ENCODE data around the gene SLC25A1.

Gene SLC25A1

GRCh38 chr22:19178065-19178656 is 375 bp downstream of the SLC25A1 start:
- no peak for DNase-seq (ENCODE audit: low read depth)
- in situ Hi-C loops (cut with HindIII; ENCODE audit: low sequenced_read_pairs): no loop called here
- H3K4me3 ChIP-seq (ENCODE audit: low read depth, low read length): peak overlapping the region; percentile 80
- TF ChIP-seq CTCF (IDR thresholded peaks at IDR 0.05; ENCODE audit: low read depth, low read length, missing control alignments): no peak

- in situ Hi-C loops (cut with HindIII; ENCODE audit: low sequenced_read_pairs): no loop called here
- DNase-seq (ENCODE audit: low read depth): no peak
- no peak for TF ChIP-seq CTCF (IDR thresholded peaks at IDR 0.05; ENCODE audit: low read depth, low read length, missing control alignments)
- H3K4me3 ChIP-seq (ENCODE audit: low read depth, low read length): peak overlapping the region; percentile 80
These were observed 1.1 kb downstream of the SLC25A1 start for GRCh38 chr22:19177164-19178064.

GRCh38 chr22:19176732-19177131 is 1.8 kb downstream of the SLC25A1 start:
- H3K4me3 ChIP-seq (ENCODE audit: low read depth, low read length): no peak overlapping the region

GRCh38 chr22:19176175-19176643 is 2.3 kb downstream of the SLC25A1 start:
- DNase-seq (ENCODE audit: low read depth): no peak
- TF ChIP-seq CTCF (IDR thresholded peaks at IDR 0.05; ENCODE audit: low read depth, low read length, missing control alignments): no peak
- H3K4me3 ChIP-seq (ENCODE audit: low read depth, low read length): no peak overlapping the region
- in situ Hi-C loops (cut with HindIII; ENCODE audit: low sequenced_read_pairs): no loop called here

More at GRCh38 chr22:19176732-19177131, 1.8 kb downstream of the SLC25A1 start:
- DNase-seq (ENCODE audit: low read depth): no peak
- no peak for TF ChIP-seq CTCF (IDR thresholded peaks at IDR 0.05; ENCODE audit: low read depth, low read length, missing control alignments)
- in situ Hi-C loops (cut with HindIII; ENCODE audit: low sequenced_read_pairs): no loop called here

GRCh38 chr22:19175602-19176174 is 2.8 kb downstream of the SLC25A1 start:
- DNase-seq (ENCODE audit: low read depth): no peak
- in situ Hi-C loops (cut with HindIII; ENCODE audit: low sequenced_read_pairs): no loop called here
- H3K4me3 ChIP-seq (ENCODE audit: low read depth, low read length): no peak overlapping the region
- TF ChIP-seq CTCF (IDR thresholded peaks at IDR 0.05; ENCODE audit: low read depth, low read length, missing control alignments): no peak

- TF ChIP-seq CTCF (IDR thresholded peaks at IDR 0.05; ENCODE audit: low read depth, low read length, missing control alignments): no peak
- in situ Hi-C loops (cut with HindIII; ENCODE audit: low sequenced_read_pairs): no loop called here
- DNase-seq (ENCODE audit: low read depth): no peak
- no peak overlapping the region for H3K4me3 ChIP-seq (ENCODE audit: low read depth, low read length)
These were observed 3.4 kb downstream of the SLC25A1 start for GRCh38 chr22:19175026-19175601.

Data from astrocyte of the cerebellum (primary cell).